Measurements from ENCODE around the gene ANXA8L1.
"Not testable (repeated sequence)": the region's sequence is repeated elsewhere in the genome, so short reads cannot be mapped to it uniquely, and the experiment has no call there.

ANXA8L1 gene

DNA sequence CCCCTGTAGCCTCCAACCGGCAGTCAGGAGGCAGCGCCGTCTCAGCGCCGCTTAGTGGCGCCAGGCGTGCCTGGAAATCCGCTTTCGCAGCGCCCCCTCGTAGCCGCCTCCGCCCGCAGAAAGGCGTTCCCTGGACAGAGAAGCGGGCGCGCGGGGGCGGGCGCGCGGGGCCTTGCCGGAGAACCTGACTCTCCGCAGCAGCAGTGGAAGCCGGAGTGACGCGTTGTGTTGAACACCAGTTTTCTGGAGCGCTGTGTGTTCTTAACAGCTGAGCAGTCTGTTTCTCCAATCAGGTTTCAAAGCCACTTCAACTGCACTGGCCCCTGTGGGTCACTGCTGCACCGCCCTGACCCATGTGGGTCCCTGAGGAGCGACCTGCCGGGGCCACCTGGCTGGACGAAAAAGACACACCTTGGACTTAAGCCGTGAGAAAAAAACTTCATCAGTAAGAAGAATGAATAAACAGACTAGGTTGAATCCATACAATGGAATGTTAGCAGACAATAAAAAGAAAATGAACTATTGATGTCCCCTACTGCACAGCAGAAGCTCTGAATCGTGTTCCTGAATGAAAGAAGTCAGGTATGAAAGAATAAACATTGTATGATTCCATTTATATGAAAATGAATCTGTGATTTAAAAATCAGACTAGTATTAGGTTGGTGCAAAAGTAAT lies 22.8 kb downstream of the ANXA8L1 start:
- DNase-seq, result not testable (repeated sequence)

GRCh38 chr10:46409556-46409955 lies 34.0 kb downstream of the ANXA8L1 start:
- DNase-seq, result not testable (repeated sequence)

DNA sequence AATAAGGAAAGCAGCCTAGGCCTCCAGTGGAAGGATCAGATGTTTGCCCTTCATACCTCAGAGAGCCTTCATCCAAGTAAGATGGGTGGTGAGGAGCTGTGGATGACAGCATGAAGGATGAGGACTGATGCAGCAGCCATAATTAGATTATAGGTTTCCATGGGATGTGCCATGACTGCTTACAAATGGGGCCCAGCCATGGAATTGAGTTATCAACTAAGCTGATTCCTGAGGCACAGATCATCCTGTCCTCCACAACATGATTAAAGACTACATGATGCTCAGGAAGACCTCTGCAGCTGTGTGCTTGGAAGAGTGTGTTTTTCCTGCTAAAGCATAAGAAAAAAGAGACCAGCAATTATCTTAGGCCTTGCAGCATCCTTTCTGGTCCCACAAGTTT lies 35.5 kb downstream of the ANXA8L1 start:
- not testable (repeated sequence) for DNase-seq

DNA sequence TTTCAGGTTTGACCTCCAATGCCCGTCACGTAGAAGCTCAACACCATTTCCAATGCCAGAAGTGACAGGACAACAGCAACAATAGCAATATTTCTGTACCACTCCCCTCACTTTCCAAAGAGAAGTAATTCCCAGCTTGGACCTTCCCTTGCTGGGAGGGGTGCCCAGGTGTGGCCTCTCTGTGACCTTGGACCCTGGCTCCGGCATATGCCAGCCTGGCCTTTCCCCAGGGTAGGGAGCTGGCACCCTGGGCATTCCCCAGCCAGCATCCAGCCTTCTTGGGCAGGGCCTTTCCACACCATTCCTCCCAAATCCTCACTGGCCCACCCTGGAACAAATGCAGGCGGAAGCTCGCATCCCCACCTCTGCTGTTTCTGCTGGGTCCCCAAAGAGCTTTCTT lies 37.1 kb downstream of the ANXA8L1 start:
- not testable (repeated sequence) for DNase-seq

GRCh38 chr10:46415291-46415690 lies 39.7 kb downstream of the ANXA8L1 start:
- not testable (repeated sequence) for DNase-seq

GRCh38 chr10:46418283-46418682 lies 42.7 kb downstream of the ANXA8L1 start:
- not testable (repeated sequence) for DNase-seq

GRCh38 chr10:46419570-46420379 lies 44.2 kb downstream of the ANXA8L1 start:
- DNase-seq, result not testable (repeated sequence)

DNA sequence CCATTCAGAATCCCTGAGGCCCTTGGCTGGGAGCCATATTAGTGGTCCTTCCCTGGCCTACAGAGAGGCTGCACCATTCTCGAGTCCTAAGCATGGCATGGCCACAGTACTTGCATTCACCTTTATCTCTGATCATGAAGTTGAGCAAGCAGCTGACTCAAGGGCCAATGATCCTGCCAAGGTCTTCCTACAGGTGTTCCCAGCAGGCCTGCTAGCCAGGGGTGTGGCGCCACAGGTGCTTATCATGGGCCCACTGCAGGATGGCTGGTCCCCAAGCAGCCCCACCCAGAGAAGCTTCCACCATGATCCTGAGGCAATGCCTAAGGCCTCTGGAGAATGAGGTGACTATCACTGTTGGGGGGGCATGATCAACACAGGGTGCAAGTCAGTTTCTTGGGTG lies 48.0 kb downstream of the ANXA8L1 start:
- DNase-seq, result not testable (repeated sequence)

- DNase-seq, result not testable (repeated sequence)
These were observed 65.4 kb downstream of the ANXA8L1 start for GRCh38 chr10:46440942-46441341.

Data from CD4-positive, alpha-beta T cell treated with Interferon gamma for 1 hour (primary cell).